GM19023 (cell line): ENCODE data around the gene KCNJ14.

Experiments used
- ATAC-seq: cut with Tn5 transposase; IDR thresholded peaks from one replicate; pipeline ENCODE4 v1.9.1; 2021; ENCODE audit warnings: mild to moderate bottlenecking, moderate library complexity; ENCODE audit not compliant: unreplicated experiment

Gene KCNJ14

DNA sequence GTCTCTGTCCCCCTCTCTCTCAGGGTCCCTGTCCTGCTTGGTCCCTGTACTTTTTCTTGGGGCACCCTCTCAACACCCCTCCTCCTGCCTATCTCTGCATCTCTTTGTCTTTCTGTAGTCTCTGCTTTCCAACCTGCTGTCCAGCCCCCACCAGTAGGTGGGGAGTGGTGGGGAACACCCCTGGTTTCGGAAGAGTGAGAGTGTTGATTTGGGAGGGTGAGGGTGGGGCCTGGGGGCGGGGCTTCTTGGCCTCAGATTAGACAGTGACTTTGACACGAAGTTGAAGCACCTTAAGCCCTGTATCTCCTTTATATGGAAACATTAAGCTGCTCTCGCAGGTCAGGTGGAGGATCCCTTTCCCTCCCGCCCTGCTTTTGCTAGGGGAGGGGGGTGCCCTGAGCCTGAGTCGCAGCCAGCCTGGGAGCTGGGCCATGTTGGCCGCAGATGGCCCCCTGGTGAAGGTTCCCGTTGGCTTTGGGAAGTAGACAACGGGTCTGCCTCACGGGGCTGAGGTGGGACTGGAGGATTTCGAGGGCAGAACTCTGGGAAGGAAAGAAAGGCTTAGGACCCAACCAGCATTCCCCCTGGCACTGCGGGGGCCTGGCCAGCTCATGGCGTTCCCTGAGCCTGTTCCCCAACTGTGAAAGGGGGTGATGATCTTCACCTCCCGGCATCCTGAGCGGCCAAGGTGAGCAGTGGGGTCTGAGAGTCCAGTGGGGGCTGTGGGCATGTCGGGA lies at the start of gene KCNJ14:
Gene KCNJ14, plus strand, starts transcription at position 404 of the 737 bp plus-strand sequence. CDS start 6,151 bp downstream, outside the sequence.
- no peak for ATAC-seq

DNA sequence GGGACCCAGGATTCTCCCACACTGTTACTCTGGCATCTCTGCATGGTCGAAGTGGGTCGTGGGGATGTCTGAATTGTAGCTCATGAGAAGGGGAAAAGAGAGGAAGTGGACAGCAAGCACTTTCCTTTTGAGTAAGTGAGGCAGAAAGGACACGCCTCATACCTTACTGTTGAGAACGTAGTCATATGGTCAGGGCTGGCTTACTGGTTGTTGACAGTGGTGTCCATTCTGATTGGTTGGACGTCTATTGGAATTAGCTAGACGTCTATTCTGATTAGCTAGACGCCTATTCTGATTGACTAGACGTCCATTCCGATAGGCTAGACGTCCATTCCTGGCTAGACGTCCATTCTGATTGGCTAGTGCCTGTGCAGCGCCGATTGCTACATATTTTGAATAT lies 49.5 kb upstream of the KCNJ14 start:
- no peak for ATAC-seq

- no peak for ATAC-seq
Observed at GRCh38 chr19:48413879-48414587, 41.3 kb upstream of the KCNJ14 start.

DNA sequence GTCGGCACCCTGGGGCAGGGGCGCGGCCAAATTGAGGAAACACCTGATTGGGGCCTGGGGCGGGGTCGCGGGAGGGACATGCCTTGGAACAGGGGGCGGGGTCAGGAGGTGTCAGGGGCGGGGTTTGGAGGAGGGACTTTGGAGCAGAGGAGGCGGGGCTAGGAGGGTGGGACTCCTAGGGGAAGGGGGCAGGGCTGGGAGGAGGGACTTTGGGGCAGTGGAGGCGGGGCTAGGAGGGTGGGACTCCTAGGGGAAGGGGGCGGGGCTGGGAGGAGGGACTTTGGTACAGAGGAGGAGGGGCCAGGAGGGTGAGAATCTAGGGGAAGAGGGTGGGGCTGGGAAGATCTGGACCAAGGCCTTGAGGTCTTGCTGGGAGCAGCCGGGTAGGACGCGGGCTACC lies 40.0 kb upstream of the KCNJ14 start:
- ATAC-seq: no peak

GRCh38 chr19:48415806-48416221 lies 39.6 kb upstream of the KCNJ14 start:
- no peak for ATAC-seq

- no peak for ATAC-seq
Observed at GRCh38 chr19:48417421-48417820, 38.0 kb upstream of the KCNJ14 start.

GRCh38 chr19:48418317-48419064 lies 36.9 kb upstream of the KCNJ14 start:
- no peak for ATAC-seq

- peak; percentile 82 for ATAC-seq
Observed at GRCh38 chr19:48419158-48419920, 36.0 kb upstream of the KCNJ14 start.

DNA sequence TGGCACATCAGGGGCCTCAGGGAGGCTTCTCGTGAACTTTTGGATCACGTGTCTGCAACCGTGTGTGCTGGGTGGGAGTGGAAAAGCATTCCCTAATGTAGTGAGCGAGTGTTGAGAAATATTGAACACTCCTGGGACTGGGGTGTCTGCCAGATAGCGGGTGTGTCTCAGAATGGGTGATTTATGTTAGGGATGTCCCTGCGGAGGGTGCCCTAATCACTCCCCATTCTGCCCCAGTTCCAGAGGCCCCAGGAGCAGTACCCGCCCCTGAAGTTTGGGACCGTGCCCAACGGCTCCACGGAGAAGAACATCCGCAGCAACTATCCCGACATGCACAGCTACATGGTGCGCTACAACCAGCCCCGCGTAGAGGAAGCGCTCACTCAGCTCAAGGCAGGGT lies 33.8 kb upstream of the KCNJ14 start:
- no peak for ATAC-seq

GRCh38 chr19:48424694-48425219 lies 30.6 kb upstream of the KCNJ14 start:
- ATAC-seq: no peak

- ATAC-seq: no peak
Observed at GRCh38 chr19:48428670-48429069, 26.7 kb upstream of the KCNJ14 start.

DNA sequence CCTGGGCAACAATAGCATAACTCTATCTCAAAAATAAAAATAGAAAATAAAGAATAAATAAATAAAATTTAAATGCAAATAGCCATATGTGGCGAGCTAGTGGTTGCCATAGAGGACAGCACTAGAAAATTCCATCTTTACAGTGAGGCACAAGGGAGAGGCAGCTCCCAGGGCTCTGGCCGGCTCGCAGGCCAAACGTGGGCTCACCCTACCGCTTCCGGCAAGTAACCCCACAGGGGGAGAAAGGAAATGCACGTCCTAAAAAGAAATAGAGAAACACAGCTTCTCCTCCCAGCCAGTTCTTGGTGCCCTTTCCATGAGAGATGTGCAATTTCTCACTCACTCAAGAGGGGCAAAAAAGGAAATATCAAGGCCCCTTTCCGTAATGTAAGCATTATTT lies 22.0 kb upstream of the KCNJ14 start:
- no peak for ATAC-seq

DNA sequence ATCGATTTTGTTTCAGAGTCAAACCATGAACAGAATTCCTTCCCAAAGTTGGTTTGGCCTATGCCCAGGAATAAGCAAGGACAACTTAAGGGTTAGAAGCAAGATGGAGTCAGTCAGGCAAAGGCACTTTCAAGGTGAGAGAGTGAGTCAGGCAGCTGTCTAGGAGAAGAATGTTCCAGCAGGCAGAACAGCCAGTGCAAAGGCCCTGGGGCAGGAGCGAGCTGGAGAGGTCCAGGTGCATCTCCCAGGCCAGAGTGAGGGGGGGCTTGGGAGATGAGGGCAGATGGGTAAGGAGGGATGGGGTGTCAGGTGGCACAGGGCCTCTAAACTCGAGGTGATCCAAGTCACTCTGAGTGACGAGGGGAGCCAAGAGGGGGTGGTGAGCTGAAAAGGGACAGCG lies 18.8 kb upstream of the KCNJ14 start:
- no peak for ATAC-seq

DNA sequence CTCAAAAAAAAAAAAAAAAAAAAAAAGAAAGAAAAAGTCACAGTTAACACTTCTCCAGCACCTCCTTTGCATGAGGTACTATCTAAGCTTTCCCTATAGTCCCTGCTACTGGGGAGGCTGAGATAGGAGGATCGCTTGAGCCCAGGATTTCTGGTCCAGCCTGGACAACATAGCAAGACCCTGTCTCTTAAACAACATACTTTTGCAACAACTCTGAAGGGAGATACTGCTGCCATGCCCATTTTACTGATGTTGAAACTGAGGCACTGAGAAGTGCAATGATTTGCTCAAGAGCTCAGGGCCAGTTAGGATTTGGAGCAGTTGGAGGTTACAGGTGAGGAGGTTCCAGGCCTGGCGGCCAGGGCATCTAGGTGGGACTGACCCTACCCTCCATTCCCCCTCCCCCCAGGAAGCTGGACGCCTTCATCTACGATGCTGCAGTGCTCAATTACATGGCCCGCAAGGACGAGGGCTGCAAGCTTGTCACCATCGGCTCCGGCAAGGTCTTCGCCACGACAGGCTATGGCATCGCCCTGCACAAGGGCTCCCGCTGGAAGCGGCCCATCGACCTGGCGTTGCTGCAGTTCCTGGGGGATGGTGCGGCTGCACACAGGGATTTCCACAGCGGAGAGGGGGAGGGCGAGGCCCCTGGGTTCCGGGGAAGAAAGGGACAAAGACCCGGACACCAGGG lies 13.9 kb upstream of the KCNJ14 start:
- ATAC-seq: no peak

DNA sequence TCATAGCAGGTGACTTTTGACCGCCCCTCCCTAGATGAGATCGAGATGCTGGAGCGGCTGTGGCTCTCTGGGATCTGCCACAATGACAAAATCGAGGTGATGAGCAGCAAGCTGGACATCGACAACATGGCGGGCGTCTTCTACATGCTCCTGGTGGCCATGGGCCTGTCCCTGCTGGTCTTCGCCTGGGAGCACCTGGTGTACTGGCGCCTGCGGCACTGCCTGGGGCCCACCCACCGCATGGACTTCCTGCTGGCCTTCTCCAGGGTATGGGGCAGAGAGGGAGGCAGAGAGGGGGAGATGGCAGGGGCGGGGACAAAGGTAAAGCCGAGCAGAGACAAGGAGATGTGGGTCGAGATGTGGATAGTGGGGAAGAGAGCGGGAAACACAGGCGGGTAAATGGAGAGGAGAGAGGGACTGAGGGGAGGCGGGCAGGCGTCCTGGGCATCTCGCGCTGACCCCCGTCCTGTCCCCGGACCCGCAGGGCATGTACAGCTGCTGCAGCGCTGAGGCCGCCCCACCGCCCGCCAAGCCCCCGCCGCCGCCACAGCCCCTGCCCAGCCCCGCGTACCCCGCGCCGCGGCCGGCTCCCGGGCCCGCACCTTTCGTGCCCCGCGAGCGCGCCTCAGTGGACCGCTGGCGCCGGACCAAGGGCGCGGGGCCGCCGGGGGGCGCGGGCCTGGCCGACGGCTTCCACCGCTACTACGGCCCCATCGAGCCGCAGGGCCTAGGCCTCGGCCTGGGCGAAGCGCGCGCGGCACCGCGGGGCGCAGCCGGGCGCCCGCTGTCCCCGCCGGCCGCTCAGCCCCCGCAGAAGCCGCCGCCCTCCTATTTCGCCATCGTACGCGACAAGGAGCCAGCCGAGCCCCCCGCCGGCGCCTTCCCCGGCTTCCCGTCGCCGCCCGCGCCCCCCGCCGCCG lies 13.0 kb upstream of the KCNJ14 start:
- ATAC-seq: no peak

DNA sequence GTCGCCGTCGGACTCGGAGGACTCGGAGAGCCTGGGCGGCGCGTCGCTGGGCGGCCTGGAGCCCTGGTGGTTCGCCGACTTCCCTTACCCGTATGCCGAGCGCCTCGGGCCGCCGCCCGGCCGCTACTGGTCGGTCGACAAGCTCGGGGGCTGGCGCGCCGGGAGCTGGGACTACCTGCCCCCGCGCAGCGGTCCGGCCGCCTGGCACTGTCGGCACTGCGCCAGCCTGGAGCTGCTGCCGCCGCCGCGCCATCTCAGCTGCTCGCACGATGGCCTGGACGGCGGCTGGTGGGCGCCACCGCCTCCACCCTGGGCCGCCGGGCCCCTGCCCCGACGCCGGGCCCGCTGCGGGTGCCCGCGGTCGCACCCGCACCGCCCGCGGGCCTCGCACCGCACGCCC lies 12.1 kb upstream of the KCNJ14 start:
- no peak for ATAC-seq

GRCh38 chr19:48443731-48444128 lies 11.6 kb upstream of the KCNJ14 start:
- no peak for ATAC-seq

DNA sequence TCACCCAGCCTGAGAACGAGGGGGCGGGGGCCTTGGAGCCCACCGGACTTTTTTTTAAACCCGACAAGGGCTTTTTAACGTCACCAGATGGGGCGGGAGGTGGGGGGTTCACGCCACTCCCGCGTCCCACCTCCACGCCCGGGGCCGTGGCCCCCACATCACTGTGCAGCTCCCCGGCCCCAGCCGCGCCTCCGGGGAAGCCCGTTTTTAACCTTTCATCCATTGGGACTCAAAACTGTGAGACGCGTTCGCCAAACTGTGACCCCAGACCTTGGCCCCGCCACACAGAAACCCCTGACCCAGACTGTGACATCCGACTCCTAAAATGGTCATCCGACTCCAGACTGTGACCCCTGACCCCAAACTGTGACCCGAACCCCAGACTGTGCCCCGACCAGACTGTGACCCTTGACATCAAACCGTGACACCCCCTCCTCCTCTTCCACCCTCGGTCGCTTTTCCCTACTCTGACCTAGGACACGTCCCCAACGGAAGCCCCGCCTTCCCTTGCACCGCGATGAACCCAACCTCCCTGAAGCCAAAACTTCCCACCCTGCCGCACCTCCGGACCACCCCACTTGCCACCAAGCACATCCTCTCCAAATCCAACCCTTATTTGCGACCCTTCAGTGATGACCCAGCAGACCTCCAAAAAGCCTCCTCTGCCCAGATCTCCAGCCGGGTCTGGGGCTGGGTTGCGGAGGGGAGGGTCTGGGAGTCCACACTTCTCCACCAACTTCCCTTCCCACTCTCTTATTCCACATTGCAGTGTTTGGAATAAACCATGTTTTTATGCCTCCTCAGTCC lies 11.0 kb upstream of the KCNJ14 start:
- no peak for ATAC-seq

- no peak for ATAC-seq
Observed at GRCh38 chr19:48444936-48445200, 10.5 kb upstream of the KCNJ14 start.
